HG02610 (cell line): ENCODE data around the gene AAGAB.
"Not testable (repeated sequence)": the region's sequence is repeated elsewhere in the genome, so short reads cannot be mapped to it uniquely, and the experiment has no call there.

Source experiments
- ATAC-seq: cut with Tn5 transposase; IDR thresholded peaks from one replicate; pipeline ENCODE4 v1.9.1; 2021; ENCODE audit warnings: mild to moderate bottlenecking, moderate library complexity; ENCODE audit not compliant: unreplicated experiment

Gene AAGAB

DNA sequence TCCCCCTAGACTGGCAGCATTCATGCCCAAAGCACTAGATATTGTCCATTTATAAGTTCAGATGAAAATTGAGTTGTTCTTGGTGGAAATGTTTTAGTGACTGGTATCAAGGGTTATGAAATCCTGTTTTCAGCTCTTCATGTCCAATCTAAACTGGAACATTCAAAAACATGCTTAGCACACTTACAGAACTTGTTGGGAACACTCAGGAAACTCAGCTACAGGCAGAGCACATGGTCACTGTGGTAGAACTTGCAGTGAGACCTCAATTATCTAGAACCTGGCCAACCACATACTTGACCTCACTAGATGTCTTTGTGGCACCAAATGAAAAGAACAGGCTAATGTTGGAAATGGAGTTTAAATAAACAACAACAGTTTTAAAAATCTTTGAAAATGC lies 100.2 kb downstream of the AAGAB start:
- ATAC-seq, result no peak

DNA sequence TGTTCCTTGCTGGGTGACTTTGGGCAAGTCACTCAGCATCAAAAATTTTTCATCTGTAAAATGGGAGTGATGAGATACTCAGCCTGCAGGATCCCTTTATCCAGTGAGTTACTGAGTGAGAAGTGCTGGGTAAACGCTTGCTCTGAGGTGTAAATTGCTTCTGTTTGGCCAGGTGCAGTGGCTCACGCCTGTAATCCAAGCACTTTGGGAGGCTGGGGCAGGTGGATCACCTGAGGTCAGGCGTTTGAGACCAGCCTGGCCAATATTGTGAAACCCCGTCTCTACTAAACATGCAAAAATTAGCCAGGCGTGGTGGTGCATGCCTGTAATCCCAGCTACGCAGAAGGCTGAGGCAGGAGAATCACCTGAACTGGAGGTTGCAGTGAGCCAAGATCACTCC lies 101.4 kb downstream of the AAGAB start:
- not testable (repeated sequence) for ATAC-seq

DNA sequence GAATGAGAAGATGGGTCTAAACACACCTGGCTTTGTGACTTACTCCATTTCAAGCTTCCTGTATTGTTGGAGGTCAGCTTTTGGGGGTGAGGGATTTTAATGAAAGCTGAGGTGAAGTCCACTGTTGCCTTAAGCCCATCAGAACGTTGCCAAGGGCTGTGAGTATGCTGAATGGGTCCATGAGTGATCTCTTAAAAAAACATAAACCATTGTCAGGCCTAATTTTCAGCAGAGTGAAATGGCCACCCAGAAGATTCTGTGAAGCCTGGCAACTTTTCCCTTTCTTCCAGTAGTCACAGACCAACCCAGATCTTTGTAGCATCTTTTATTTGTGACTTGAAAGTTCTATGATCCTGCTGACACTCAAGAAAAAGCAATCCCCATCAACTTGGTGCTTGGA lies 102.0 kb downstream of the AAGAB start:
- no peak for ATAC-seq
